Measurements from ENCODE around the gene ARID5B.

- TF ChIP-seq CTCF (IDR thresholded peaks at IDR 0.05; ENCODE audit: extremely low read depth in 1 of 2, insufficient read depth in 1 of 2, low read depth in 1 of 2, low read length in 2 of 2) (no peak), EZH2 (IDR thresholded peaks at IDR 0.05; ENCODE audit: borderline replicate concordance, low read depth, low read length, severe bottlenecking) (no peak), POLR2AphosphoS5 (IDR thresholded peaks at IDR 0.05; ENCODE audit: insufficient read depth, low read depth, low read length) (no peak), MAX (IDR thresholded peaks at IDR 0.05; ENCODE audit: insufficient read depth, insufficient read length) (no peak), POLR2A (IDR thresholded peaks at IDR 0.05; ENCODE audit: low read depth, low read length) (no peak), FOS (IDR thresholded peaks at IDR 0.05; ENCODE audit: borderline replicate concordance, insufficient read depth, low read length) (no peak)
Measured at GRCh38 chr10:61992671-61993668, 91.5 kb downstream of the ARID5B start.

Data from endothelial cell of umbilical vein (primary cell).